Endothelial cell of umbilical vein (primary cell): ENCODE results near the gene IBTK. TPM values are rescaled to one million over a fixed set of nuclear protein-coding genes. Genes with fewer than 3 reads are reported as not detected.

Experiments
- BruUV-seq: library from RNA; stranded (reverse); fragments of 400-500 nt; replicated peaks from 2 replicates; lab custom pipeline; 2021; lab: Mats Ljungman, UMichigan
- CTCF ChIA-PET: fragments of 300-600, 350-600 bp; sonication (Branson Sonifier 250); formaldehyde crosslinking; loops from one replicate; lab custom pipeline; 2021; ENCODE audit warnings: antibody characterized with exemption, inconsistent platforms; lab: Charles Lee
- POLR2A ChIA-PET: fragments of 300-600, 350-600 bp; sonication (Branson Sonifier 250); formaldehyde crosslinking; loops from one replicate; lab custom pipeline; 2021; ENCODE audit warnings: antibody characterized with exemption, inconsistent platforms; lab: Charles Lee
- DNase-seq: peaks from one replicate; pipeline ENCODE4 v3.0.0-alpha.2; 2011; ENCODE audit warnings: low read depth, low spot score
- FAIRE-seq: peaks from 2 replicates; lab custom pipeline; 2011; peaks lifted over from hg19 to GRCh38; lab: Jason Lieb, UNC
- H2AFZ ChIP-seq: 2 replicates; pipeline ENCODE4 v1.6.0; 2012; ENCODE audit warnings: low read depth, low read length, control low read depth, inconsistent platforms
- H3K27ac ChIP-seq: 2 replicates; pipeline ENCODE4 v1.5.1; 2011; ENCODE audit warnings: low read depth, mild to moderate bottlenecking, control low read depth, low read length, moderate library complexity; ENCODE audit not compliant: insufficient read depth
- H3K27me3 ChIP-seq, 2 experiments: 2 replicates each; pipeline versions ENCODE4 v1.6.0 to v1.6.1; 2011; ENCODE audit warnings: low read length in 2 of 2, mixed read lengths in 1 of 2; ENCODE audit not compliant: control insufficient read depth in 2 of 2, insufficient read depth in 2 of 2
- H3K36me3 ChIP-seq, 2 experiments: 2 replicates in 1 of 2; 3 replicates in 1 of 2; pipeline ENCODE4 v1.5.1; 2011; ENCODE audit warnings: low read length in 2 of 2, mild to moderate bottlenecking in 1 of 2, moderate library complexity in 1 of 2; ENCODE audit not compliant: control insufficient read depth in 2 of 2, insufficient read depth in 2 of 2; ENCODE audit errors: extremely low read depth in 1 of 2
- H3K4me1 ChIP-seq: 3 replicates; pipeline ENCODE4 v1.5.1; 2011; ENCODE audit warnings: mild to moderate bottlenecking, low read length; ENCODE audit not compliant: control insufficient read depth, insufficient read depth; ENCODE audit errors: extremely low read depth
- H3K4me2 ChIP-seq: 2 replicates; pipeline ENCODE4 v1.6.1; 2011; ENCODE audit warnings: low read length, control low read depth, mixed read lengths; ENCODE audit not compliant: insufficient read depth
- H3K4me3 ChIP-seq, 3 experiments: fragments of 200-600 bp in 1 of 3; sonication (generic), shearing (Covaris generic) in 1 of 3; replicated peaks in 1 of 3; 2 replicates each; pipeline ENCODE4 v1.5.1; 2011 to 2016; ENCODE audit warnings: control low read depth in 3 of 3, low read length in 3 of 3, mild to moderate bottlenecking in 2 of 3, inconsistent platforms in 1 of 3, low read depth in 1 of 3, moderate library complexity in 1 of 3; ENCODE audit not compliant: insufficient read depth in 1 of 3
- H3K79me2 ChIP-seq: 2 replicates; pipeline ENCODE4 v1.6.0; 2012; ENCODE audit warnings: low read length, inconsistent platforms; ENCODE audit not compliant: control insufficient read depth, insufficient read depth
- H3K9ac ChIP-seq: replicated peaks from 2 replicates; pipeline ENCODE3; 2011; ENCODE audit warnings: low read length, control low read depth; ENCODE audit not compliant: insufficient read depth; ENCODE audit errors: extremely low read depth
- H3K9me1 ChIP-seq: replicated peaks from 3 replicates; pipeline ENCODE4 v1.6.0; 2011; ENCODE audit warnings: mild to moderate bottlenecking, low read length; ENCODE audit not compliant: control insufficient read depth, insufficient read depth; ENCODE audit errors: extremely low read depth
- H3K9me3 ChIP-seq: replicated peaks from 2 replicates; pipeline ENCODE4 v1.5.1; 2012; ENCODE audit warnings: low read length, inconsistent platforms; ENCODE audit not compliant: control insufficient read depth, insufficient read depth
- H4K20me1 ChIP-seq: replicated peaks from 2 replicates; pipeline ENCODE3; 2011; ENCODE audit warnings: mild to moderate bottlenecking, low read length; ENCODE audit not compliant: control insufficient read depth, insufficient read depth; ENCODE audit errors: extremely low read depth
- CTCF ChIP-seq, 2 donors: IDR thresholded peaks; 1 replicate in 1 of 2; 2 replicates in 1 of 2; pipeline ENCODE4 v1.5.1; 2011; ENCODE audit warnings: low read length in 2 of 2, mild to moderate bottlenecking in 2 of 2, moderate library complexity in 2 of 2, control low read depth in 1 of 2, inconsistent platforms in 1 of 2, low read depth in 1 of 2; ENCODE audit not compliant: insufficient read depth in 1 of 2; ENCODE audit errors: extremely low read depth in 1 of 2
- EZH2 ChIP-seq: IDR thresholded peaks from 2 replicates; pipeline ENCODE4 v1.6.1; 2012; ENCODE audit warnings: borderline replicate concordance, low read depth, mild to moderate bottlenecking, moderate library complexity, low read length, inconsistent platforms; ENCODE audit not compliant: severe bottlenecking
- FOS ChIP-seq: IDR thresholded peaks from 2 replicates; pipeline ENCODE4 v1.6.1; 2011; ENCODE audit warnings: mild to moderate bottlenecking, low read length, moderate library complexity, borderline replicate concordance; ENCODE audit not compliant: insufficient read depth
- GATA2 ChIP-seq: IDR thresholded peaks from 2 replicates; pipeline ENCODE4 v1.7.0; 2011; ENCODE audit warnings: low read depth, mild to moderate bottlenecking, moderate library complexity, mixed read lengths, low read length; ENCODE audit not compliant: insufficient read length, insufficient read depth
- JUN ChIP-seq: IDR thresholded peaks from 2 replicates; pipeline ENCODE4 v1.6.1; 2011; ENCODE audit warnings: borderline replicate concordance, low read depth; ENCODE audit not compliant: insufficient read length, insufficient read depth
- MAX ChIP-seq: IDR thresholded peaks from 2 replicates; pipeline ENCODE4 v1.6.1; 2011; ENCODE audit not compliant: insufficient read depth, insufficient read length
- MYC ChIP-seq: IDR thresholded peaks from one replicate; pipeline ENCODE4 v1.6.1; 2011; ENCODE audit warnings: mild to moderate bottlenecking, low read depth, low read length
- POLR2A ChIP-seq: IDR thresholded peaks from 2 replicates; pipeline ENCODE4 v1.6.1; 2012; ENCODE audit warnings: low read depth, mild to moderate bottlenecking, control low read depth, low read length
- POLR2AphosphoS5 ChIP-seq: IDR thresholded peaks from 2 replicates; pipeline ENCODE4 v1.6.1; 2012; ENCODE audit warnings: low read depth, mild to moderate bottlenecking, control low read depth, low read length, moderate library complexity; ENCODE audit not compliant: insufficient read depth
- dilution Hi-C: fragments of 300-500 bp; cut with MboI; formaldehyde crosslinking; loops from one replicate; pipeline ENCODE4 v1.15.0; 2019; ENCODE audit warnings: low sequenced_read_pairs; ENCODE audit not compliant: extremely low pct_ligation_motif_present
- intact Hi-C: fragments of 100-400 bp; cut with micrococcal nuclease; formaldehyde crosslinking; loops from one replicate; pipeline ENCODE4 v1.10.0; 2022
- polyA plus RNA-seq, 4 experiments: library from polyadenylated mRNA; depleted of rRNA in 3 of 4; stranded (reverse) in 3 of 4; unstranded in 1 of 4; fragments of >200 nt; gene quantifications; 2 replicates each; pipeline versions ENCODE4 v1.2.1 to v1.2.3, GENCODE V29; 2011 to 2012; ENCODE audit warnings: missing spikeins in 1 of 4
- total RNA-seq: library from RNA; stranded (reverse); gene quantifications from 2 replicates; pipeline ENCODE4 v1.2.3, GENCODE V29; 2021

IBTK gene
- total and polyA plus RNA-seq, 2 donors (not counting 3 experiments of a cell fraction or from before 2014, with no cell fraction given): 6.7 to 30.5 TPM

- POLR2A ChIA-PET: no interaction called here
- Histone ChIP-seq H3K79me2 (no peaks in the 10 kb centered on the region), H3K9me3 (no peaks in the 10 kb centered on the region), H3K9ac (no peak overlapping the region), H3K4me2 (no peak overlapping the region), H3K36me3 (no peaks in the 10 kb centered on the region), H3K4me3 (no peak overlapping the region), H4K20me1 (no peaks in the 10 kb centered on the region), H3K4me1 (peaks cover 28% of the 10 kb centered on the region), H3K27me3 (no peaks in the 10 kb centered on the region), H2AFZ (no peak overlapping the region), H3K9me1 (no peaks in the 10 kb centered on the region), H3K27ac (no peak overlapping the region)
- intact Hi-C loops (no loop called here), dilution Hi-C loops (no loop called here)
- no TSS peak for BruUV-seq
- FAIRE-seq: no peak
- no peak for DNase-seq
- TF ChIP-seq CTCF (IDR thresholded peaks at IDR 0.05; ENCODE audit: extremely low read depth in 1 of 2, insufficient read depth in 1 of 2, low read depth in 1 of 2, low read length in 2 of 2) (no peak), FOS (no peak), EZH2 (no peak), MYC (no peak), GATA2 (no peak), MAX (no peak), POLR2A (no peak), POLR2AphosphoS5 (no peak), JUN (no peak)
- CTCF ChIA-PET: interaction anchor here (0.9 to 1.1 kb wide), 2 partner anchors 10 to 63 kb away, joined by 3 read pairs; no protein-coding TSS in a partner anchor
These were observed 104.5 kb downstream of the IBTK start for GRCh38 chr6:82143041-82143481.
